HCT116 (cell line): ENCODE data around the gene CDHR5. TPM values are rescaled to one million over a fixed set of nuclear protein-coding genes. Genes with fewer than 3 reads are reported as not detected.

Experiments used
- ATAC-seq: fragments of 200-7000 bp; cut with Tn5 transposase; 2 replicates; pipeline ENCODE4 v1.9.1; 2020; ENCODE audit warnings: mild to moderate bottlenecking, moderate library complexity
- BruUV-seq: library from RNA; stranded (reverse); fragments of 400-500 nt; replicated peaks from 2 replicates; lab custom pipeline; 2021; lab: Mats Ljungman, UMichigan
- CTCF ChIA-PET: fragments of 300-600 bp; sonication (Branson Sonifier 250); formaldehyde crosslinking; loops from one replicate; lab custom pipeline; 2021; ENCODE audit warnings: antibody characterized with exemption; lab: Charles Lee
- POLR2A ChIA-PET: fragments of 300-600, 350-600 bp; sonication (Branson Sonifier 250); formaldehyde crosslinking; loops from one replicate; lab custom pipeline; 2021; ENCODE audit warnings: antibody characterized with exemption; lab: Charles Lee
- RAD21 ChIA-PET, 2 experiments: fragments of 300-600 bp; sonication (Branson Sonifier 250); formaldehyde crosslinking; loops; one replicate each; lab custom pipeline; 2023; ENCODE audit warnings: low total read pairs in 2 of 2; ENCODE audit not compliant: uncharacterized antibody in 2 of 2, unreplicated experiment in 2 of 2, low non-redundant PET in 1 of 2; lab: Charles Lee
- DNase-seq: peaks from one replicate; pipeline ENCODE4 v3.0.0-alpha.2; 2010; ENCODE audit warnings: low read depth, low spot score
- H2AFZ ChIP-seq: fragments of 200-600 bp; shearing (Covaris generic), sonication (generic); 2 replicates; pipeline ENCODE4 v1.6.1; 2017; ENCODE audit warnings: low read depth, mixed run types, mixed read lengths, antibody characterized with exemption, low read length; ENCODE audit not compliant: poor library complexity, severe bottlenecking
- H3K27ac ChIP-seq: 2 replicates; pipeline ENCODE4 v1.5.1; 2012; ENCODE audit warnings: low read depth, low read length
- H3K27me3 ChIP-seq: fragments of 200-600 bp; sonication (generic); 2 replicates; pipeline ENCODE4 v1.6.1; 2016; ENCODE audit warnings: mixed run types, low read length, mixed read lengths; ENCODE audit not compliant: insufficient read depth
- H3K36me3 ChIP-seq, 2 experiments: fragments of 200-500 bp in 1 of 2; fragments of 200-600 bp in 1 of 2; sonication (Bioruptor generic) in 1 of 2; sonication (generic) in 1 of 2; 2 replicates each; pipeline versions ENCODE4 v1.5.1 to v1.6.1; 2014 to 2016; ENCODE audit warnings: low read length in 2 of 2, inconsistent platforms in 1 of 2, mixed read lengths in 1 of 2, mixed run types in 1 of 2; ENCODE audit not compliant: insufficient read depth in 2 of 2, control insufficient read depth in 1 of 2
- H3K4me1 ChIP-seq, 2 experiments: fragments of 200-600 bp in 1 of 2; sonication (generic) in 1 of 2; 2 replicates each; pipeline versions ENCODE4 v1.5.1 to v1.6.1; 2012 to 2017; ENCODE audit warnings: low read length in 2 of 2, inconsistent platforms in 1 of 2, mild to moderate bottlenecking in 1 of 2, mixed read lengths in 1 of 2, mixed run types in 1 of 2, moderate library complexity in 1 of 2; ENCODE audit not compliant: insufficient read depth in 2 of 2, control insufficient read depth in 1 of 2
- H3K4me2 ChIP-seq: fragments of 200-600 bp; sonication (generic); 2 replicates; pipeline ENCODE4 v1.6.1; 2017; ENCODE audit warnings: mixed run types, low read length, mixed read lengths
- H3K4me3 ChIP-seq, 2 experiments: fragments of 200-600 bp in 1 of 2; sonication (generic) in 1 of 2; replicated peaks in 1 of 2; 2 replicates each; pipeline ENCODE4 v1.5.1; 2011 to 2016; ENCODE audit warnings: low read length in 2 of 2, control low read depth in 1 of 2, low read depth in 1 of 2, mild to moderate bottlenecking in 1 of 2, mixed read lengths in 1 of 2, mixed run types in 1 of 2
- H3K79me2 ChIP-seq: fragments of 200-600 bp; sonication (generic); 2 replicates; pipeline ENCODE4 v1.6.1; 2017; ENCODE audit warnings: mild to moderate bottlenecking, mixed run types, low read length, moderate library complexity, mixed read lengths; ENCODE audit not compliant: insufficient read depth
- H3K9ac ChIP-seq: fragments of 200-600 bp; sonication (generic); 2 replicates; pipeline ENCODE4 v1.6.1; 2016; ENCODE audit warnings: low read length, mixed read lengths
- H3K9me2 ChIP-seq: fragments of 200-600 bp; sonication (generic), shearing (Covaris generic); 2 replicates; pipeline ENCODE4 v1.6.1; 2017; ENCODE audit warnings: mixed run types, mild to moderate bottlenecking, moderate library complexity; ENCODE audit not compliant: insufficient read depth
- H3K9me3 ChIP-seq, 2 experiments: fragments of 200-500 bp in 1 of 2; fragments of 200-600 bp in 1 of 2; sonication (Bioruptor generic) in 1 of 2; sonication (generic) in 1 of 2; 2 replicates each; pipeline ENCODE4 v1.6.1; 2014 to 2017; ENCODE audit warnings: low read length in 2 of 2, mixed read lengths in 2 of 2, inconsistent platforms in 1 of 2, low read depth in 1 of 2, mild to moderate bottlenecking in 1 of 2, mixed run types in 1 of 2, moderate library complexity in 1 of 2; ENCODE audit not compliant: control insufficient read depth in 1 of 2, insufficient read depth in 1 of 2
- H4K20me1 ChIP-seq: fragments of 200-600 bp; sonication (generic), shearing (Covaris generic); 2 replicates; pipeline ENCODE4 v1.6.1; 2017; ENCODE audit warnings: mixed run types, mild to moderate bottlenecking, moderate library complexity; ENCODE audit not compliant: insufficient read depth
- CBX3 ChIP-seq: IDR thresholded peaks from 2 replicates; pipeline ENCODE4 v1.6.1; 2012; ENCODE audit warnings: low read depth
- CEBPB ChIP-seq: IDR thresholded peaks from 2 replicates; pipeline ENCODE4 v1.6.1; 2012; ENCODE audit warnings: low read depth
- EGR1 ChIP-seq: IDR thresholded peaks from 2 replicates; pipeline ENCODE4 v1.6.1; 2012; ENCODE audit warnings: low read depth
- ELF1 ChIP-seq: IDR thresholded peaks from 2 replicates; pipeline ENCODE4 v1.6.1; 2012; ENCODE audit warnings: low read depth, borderline replicate concordance
- EZH2 ChIP-seq: fragments of 200-600 bp; sonication (generic); IDR thresholded peaks from 2 replicates; pipeline ENCODE4 v1.6.1; 2017; ENCODE audit warnings: antibody characterized with exemption, mixed run types
- EZH2phosphoT487 ChIP-seq: fragments of 200-600 bp; IDR thresholded peaks from 2 replicates; pipeline ENCODE4 v1.6.1; 2018; ENCODE audit warnings: antibody characterized with exemption, borderline replicate concordance
- FOSL1 ChIP-seq: IDR thresholded peaks from 2 replicates; pipeline ENCODE4 v1.6.1; 2012; ENCODE audit warnings: low read depth
- JUND ChIP-seq: IDR thresholded peaks from 2 replicates; pipeline ENCODE4 v1.6.1; 2012
- POLR2A ChIP-seq: IDR thresholded peaks from 2 replicates; pipeline ENCODE4 v1.7.0; 2011; ENCODE audit warnings: borderline replicate concordance; ENCODE audit not compliant: insufficient read depth, insufficient read length; ENCODE audit errors: extremely low read depth
- POLR2AphosphoS5 ChIP-seq: IDR thresholded peaks from 2 replicates; pipeline ENCODE4 v1.6.1; 2011; ENCODE audit warnings: mild to moderate bottlenecking, low read depth, low read length, moderate library complexity
- RAD21 ChIP-seq: IDR thresholded peaks from 2 replicates; pipeline ENCODE4 v1.6.1; 2012; ENCODE audit warnings: low read depth, mild to moderate bottlenecking
- SP1 ChIP-seq: IDR thresholded peaks from 2 replicates; pipeline ENCODE4 v1.6.1; 2012; ENCODE audit warnings: low read depth
- SRF ChIP-seq: IDR thresholded peaks from 2 replicates; pipeline ENCODE4 v1.6.1; 2012; ENCODE audit warnings: low read depth
- TCF7L2 ChIP-seq: IDR thresholded peaks from 2 replicates; pipeline ENCODE4 v1.7.0; 2011; ENCODE audit warnings: borderline replicate concordance, inconsistent platforms; ENCODE audit not compliant: insufficient read depth, insufficient read length; ENCODE audit errors: extremely low read depth
- YY1 ChIP-seq: IDR thresholded peaks from 2 replicates; pipeline ENCODE4 v1.6.1; 2011; ENCODE audit warnings: low read length, low read depth, moderate library complexity, mild to moderate bottlenecking; ENCODE audit not compliant: insufficient replicate concordance; ENCODE audit errors: extremely low read depth
- ZFX ChIP-seq: fragments of 450-650 bp; IDR thresholded peaks from 2 replicates; pipeline ENCODE4 v1.6.1; 2017
- ZNF274 ChIP-seq: fragments of 200-500 bp; sonication (Bioruptor generic); IDR thresholded peaks from 2 replicates; pipeline ENCODE4 v1.6.1; 2014; ENCODE audit warnings: mild to moderate bottlenecking, low read depth, low read length, inconsistent platforms
- intact Hi-C: fragments of 100-400 bp; cut with micrococcal nuclease; formaldehyde crosslinking; loops from 2 replicates; pipeline ENCODE4 v1.10.0; 2022
- total RNA-seq: library from RNA; stranded (reverse); gene quantifications from one replicate; pipeline ENCODE4 v1.2.1, GENCODE V29; 2021; ENCODE audit not compliant: unreplicated experiment
- TF ChIP-seq, protein P1 (sequence below): IDR thresholded peaks from 2 replicates; pipeline ENCODE4 v1.6.1; 2012; ENCODE audit warnings: low read depth
- TF ChIP-seq, protein P2 (sequence below): IDR thresholded peaks from 2 replicates; pipeline ENCODE4 v1.6.1; 2012
- TF ChIP-seq, protein P3 (sequence below): IDR thresholded peaks from 2 replicates; pipeline ENCODE4 v1.6.1; 2012

Gene CDHR5
- total RNA-seq, 1 experiment from 2014 or later: not detected

DNA sequence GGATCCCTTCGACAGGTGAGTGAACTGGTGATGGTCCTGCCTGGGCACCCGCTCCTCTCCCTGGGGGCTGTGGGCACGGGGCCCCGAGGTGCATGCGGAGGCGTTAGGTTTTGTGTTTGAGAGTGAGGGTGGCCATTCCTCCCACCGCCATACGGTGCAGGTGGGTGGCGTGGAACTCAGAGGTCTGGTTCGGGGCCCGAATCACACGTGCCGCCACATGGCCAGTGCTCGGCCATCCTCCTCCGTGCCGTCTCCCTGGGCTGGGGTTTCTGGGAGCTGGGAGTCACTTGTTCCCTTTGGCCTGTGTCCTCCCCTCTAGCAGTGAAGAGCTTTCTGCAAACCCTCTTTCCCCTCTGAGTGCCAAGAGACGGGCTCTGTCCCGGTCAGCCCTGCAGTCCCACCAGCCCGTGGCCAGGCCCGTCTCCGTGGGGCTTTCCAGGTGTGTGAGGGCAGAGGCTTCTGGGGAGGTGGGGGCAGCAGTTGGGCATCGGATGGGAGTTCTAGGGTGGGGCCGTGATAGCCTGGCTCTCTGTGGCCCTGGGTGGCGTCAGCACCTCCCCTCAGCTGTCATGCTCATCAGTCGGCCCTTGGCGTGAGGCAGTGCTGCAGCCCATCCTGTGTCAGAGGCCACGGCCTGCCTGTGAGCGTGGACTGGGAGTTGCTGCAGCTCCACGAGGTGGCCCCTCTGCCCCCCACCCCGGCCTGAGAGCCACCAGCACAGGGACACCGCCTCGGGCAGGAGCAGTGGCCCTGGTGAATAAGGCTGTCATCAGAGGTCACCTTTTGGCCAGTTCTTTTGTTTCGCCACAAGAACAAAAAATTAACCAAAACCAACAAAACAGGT lies 19.2 kb downstream of the CDHR5 start:
- H3K9ac ChIP-seq: no peak overlapping the region
- TF ChIP-seq EZH2: no peak
- TF ChIP-seq ELF1: no peak
- TF ChIP-seq TCF7L2: no peak
- no peak for TF ChIP-seq FOSL1
- no peak for TF ChIP-seq CEBPB
- TF ChIP-seq POLR2A: no peak
- TF ChIP-seq ZNF274: no peak
- TF ChIP-seq, protein P1, sequence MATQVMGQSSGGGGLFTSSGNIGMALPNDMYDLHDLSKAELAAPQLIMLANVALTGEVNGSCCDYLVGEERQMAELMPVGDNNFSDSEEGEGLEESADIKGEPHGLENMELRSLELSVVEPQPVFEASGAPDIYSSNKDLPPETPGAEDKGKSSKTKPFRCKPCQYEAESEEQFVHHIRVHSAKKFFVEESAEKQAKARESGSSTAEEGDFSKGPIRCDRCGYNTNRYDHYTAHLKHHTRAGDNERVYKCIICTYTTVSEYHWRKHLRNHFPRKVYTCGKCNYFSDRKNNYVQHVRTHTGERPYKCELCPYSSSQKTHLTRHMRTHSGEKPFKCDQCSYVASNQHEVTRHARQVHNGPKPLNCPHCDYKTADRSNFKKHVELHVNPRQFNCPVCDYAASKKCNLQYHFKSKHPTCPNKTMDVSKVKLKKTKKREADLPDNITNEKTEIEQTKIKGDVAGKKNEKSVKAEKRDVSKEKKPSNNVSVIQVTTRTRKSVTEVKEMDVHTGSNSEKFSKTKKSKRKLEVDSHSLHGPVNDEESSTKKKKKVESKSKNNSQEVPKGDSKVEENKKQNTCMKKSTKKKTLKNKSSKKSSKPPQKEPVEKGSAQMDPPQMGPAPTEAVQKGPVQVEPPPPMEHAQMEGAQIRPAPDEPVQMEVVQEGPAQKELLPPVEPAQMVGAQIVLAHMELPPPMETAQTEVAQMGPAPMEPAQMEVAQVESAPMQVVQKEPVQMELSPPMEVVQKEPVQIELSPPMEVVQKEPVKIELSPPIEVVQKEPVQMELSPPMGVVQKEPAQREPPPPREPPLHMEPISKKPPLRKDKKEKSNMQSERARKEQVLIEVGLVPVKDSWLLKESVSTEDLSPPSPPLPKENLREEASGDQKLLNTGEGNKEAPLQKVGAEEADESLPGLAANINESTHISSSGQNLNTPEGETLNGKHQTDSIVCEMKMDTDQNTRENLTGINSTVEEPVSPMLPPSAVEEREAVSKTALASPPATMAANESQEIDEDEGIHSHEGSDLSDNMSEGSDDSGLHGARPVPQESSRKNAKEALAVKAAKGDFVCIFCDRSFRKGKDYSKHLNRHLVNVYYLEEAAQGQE: no peak
- no peak for TF ChIP-seq EZH2phosphoT487
- no peak for TF ChIP-seq JUND
- TF ChIP-seq, protein P2, sequence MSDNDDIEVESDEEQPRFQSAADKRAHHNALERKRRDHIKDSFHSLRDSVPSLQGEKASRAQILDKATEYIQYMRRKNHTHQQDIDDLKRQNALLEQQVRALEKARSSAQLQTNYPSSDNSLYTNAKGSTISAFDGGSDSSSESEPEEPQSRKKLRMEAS: no peak
- TF ChIP-seq RAD21: no peak
- TF ChIP-seq ZFX: no peak
- TF ChIP-seq EGR1: no peak
- TF ChIP-seq CBX3: no peak
- TF ChIP-seq SRF: no peak
- TF ChIP-seq SP1: no peak
- TF ChIP-seq, protein P3, sequence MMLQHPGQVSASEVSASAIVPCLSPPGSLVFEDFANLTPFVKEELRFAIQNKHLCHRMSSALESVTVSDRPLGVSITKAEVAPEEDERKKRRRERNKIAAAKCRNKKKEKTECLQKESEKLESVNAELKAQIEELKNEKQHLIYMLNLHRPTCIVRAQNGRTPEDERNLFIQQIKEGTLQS: no peak
- TF ChIP-seq POLR2AphosphoS5: no peak
- TF ChIP-seq YY1: no peak
- no peak overlapping the region for H2AFZ ChIP-seq
- no peaks in the 10 kb centered on the region for H3K4me1 ChIP-seq
- no peak overlapping the region for H3K4me3 ChIP-seq
- ATAC-seq: no peak
- no peak overlapping the region; the same call in 1 of the 2 replicates for H3K27ac ChIP-seq
- intact Hi-C loops: no loop called here
- H3K9me3 ChIP-seq: no peaks in the 10 kb centered on the region
- CTCF ChIA-PET: no interaction called here
- POLR2A ChIA-PET: no interaction called here
- RAD21 ChIA-PET: no interaction called here
- H3K27me3 ChIP-seq: no peaks in the 10 kb centered on the region
- DNase-seq: no peak
- H3K9me2 ChIP-seq: no peaks in the 10 kb centered on the region
- no TSS peak for BruUV-seq
- H3K4me2 ChIP-seq: no peak overlapping the region
- H4K20me1 ChIP-seq: no peaks in the 10 kb centered on the region
- H3K79me2 ChIP-seq: peaks cover 31% of the 10 kb centered on the region; the same call in 1 of the 2 replicates
- peaks cover 49 to 51% of the 10 kb centered on the region in 2 experiments; a peak in 3 of 4 replicates for H3K36me3 ChIP-seq
